ENCODE data around the gene KCNK4.

DNA sequence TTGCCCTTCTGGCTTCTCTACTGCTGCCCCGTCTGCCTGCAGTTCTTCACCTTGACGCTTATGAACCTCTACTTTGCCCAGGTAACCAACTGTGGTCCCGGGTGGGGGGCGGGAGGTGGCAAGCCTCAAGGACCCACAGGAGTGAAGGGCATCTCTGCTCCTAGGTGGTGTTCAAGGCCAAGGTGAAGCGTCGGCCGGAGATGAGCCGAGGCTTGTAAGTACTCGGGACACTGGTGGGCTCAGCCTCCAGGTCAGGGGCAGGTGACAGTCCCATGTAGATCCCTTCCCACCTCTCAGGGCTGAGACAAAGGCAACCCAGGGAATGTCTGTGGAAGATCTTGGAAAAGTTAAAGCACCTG lies 4.3 kb upstream of the KCNK4 start:
- no peak for TF ChIP-seq POLR2AphosphoS5 (IDR thresholded peaks at IDR 0.05)
- TF ChIP-seq, protein P1, sequence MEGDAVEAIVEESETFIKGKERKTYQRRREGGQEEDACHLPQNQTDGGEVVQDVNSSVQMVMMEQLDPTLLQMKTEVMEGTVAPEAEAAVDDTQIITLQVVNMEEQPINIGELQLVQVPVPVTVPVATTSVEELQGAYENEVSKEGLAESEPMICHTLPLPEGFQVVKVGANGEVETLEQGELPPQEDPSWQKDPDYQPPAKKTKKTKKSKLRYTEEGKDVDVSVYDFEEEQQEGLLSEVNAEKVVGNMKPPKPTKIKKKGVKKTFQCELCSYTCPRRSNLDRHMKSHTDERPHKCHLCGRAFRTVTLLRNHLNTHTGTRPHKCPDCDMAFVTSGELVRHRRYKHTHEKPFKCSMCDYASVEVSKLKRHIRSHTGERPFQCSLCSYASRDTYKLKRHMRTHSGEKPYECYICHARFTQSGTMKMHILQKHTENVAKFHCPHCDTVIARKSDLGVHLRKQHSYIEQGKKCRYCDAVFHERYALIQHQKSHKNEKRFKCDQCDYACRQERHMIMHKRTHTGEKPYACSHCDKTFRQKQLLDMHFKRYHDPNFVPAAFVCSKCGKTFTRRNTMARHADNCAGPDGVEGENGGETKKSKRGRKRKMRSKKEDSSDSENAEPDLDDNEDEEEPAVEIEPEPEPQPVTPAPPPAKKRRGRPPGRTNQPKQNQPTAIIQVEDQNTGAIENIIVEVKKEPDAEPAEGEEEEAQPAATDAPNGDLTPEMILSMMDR (IDR thresholded peaks at IDR 0.05) = no peak
- TF ChIP-seq POLR2A (IDR thresholded peaks at IDR 0.05) = no peak
- TF ChIP-seq EP300 (IDR thresholded peaks at IDR 0.05) = no peak
